ENCODE measurements around the gene HOXD10.

HOXD10 gene

DNA sequence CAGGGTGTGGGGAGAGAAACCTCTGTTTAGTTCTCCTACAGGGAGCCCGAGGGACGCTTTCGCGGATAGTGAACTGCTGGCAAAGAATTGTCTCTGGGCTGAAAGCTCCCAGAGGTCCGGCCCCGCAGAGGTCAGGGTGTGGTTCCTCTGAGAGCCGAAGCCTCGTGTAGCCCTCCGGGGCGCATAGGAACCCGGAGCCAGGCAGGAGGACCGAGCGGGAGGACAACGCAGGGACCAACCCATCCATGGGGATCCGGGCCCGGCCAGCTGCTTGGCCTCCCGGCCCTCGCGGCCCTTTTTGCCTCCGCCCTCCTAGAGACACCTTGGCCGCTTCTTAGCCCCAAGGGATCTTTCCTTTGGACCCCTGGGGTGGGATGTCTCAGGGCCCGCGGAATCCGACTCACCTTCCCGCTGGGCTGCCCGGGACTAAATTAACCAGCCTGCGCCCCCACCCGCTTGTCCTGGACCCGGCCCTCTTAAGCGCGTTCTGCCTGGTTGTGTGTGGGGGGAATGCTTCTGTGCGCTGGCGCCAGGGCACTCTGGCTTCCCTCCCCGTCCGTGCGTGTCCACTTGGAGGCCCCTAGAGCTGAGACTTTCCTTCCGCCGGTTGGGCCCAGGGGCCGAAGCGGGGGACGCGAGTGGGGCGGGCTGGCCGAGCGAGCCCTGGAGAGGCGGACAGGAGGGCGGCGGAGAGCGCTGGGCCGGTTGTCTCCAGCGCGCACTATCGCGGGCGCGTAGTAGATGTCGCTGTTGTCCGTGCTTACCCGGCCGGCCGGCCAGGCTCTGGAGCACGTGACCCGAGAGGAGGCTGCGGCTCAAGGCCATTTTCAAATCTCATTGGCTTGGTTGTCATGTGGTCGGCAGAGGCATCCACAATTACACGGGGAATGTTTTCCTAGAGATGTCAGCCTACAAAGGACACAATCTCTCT is at the start of gene HOXD10:
Gene HOXD10, plus strand, starts transcription at position 896 of the 931 bp plus-strand sequence. CDS start 56 bp downstream, outside the sequence.
- DNase-seq = no peak

DNA sequence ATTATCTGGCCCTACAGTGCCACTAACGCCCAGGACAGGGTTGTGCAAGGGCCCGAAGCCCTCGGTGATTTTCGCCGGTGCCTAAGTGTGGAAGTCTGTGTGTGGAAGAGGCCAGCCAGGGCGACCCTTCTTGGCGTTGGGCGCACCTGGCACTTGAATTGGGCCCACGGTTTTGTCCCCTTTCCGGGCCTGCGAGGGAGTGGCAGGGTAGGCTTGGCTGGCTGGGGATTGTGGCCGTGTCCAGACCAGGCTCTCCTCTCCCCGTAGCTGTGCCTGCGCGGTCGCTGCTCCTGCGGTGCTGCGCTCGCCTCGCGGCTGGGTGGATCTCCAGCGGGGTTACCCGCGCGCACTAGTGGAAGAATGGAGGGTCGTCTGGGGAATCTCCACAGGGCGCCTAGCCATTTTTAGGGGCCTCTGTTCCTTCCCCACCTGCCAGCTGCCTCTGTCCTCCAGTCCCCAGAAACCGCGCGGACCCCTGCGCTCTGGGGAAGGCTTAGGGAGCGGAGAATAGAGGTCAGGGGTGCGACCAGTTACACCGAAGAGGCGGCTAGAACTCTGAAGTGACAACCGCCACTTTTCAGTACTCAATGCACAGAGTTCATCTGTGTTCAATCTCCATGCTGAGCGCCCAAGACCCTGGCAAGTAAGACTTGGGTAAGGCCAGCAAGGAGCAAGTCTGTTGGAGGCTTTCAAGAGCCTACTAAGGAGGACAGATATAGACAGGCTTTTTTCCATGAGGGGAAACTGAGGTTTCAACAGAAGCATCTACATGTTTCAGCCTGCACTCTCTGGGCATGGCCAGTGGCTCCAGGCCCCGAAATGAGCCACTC is 48.8 kb upstream of the HOXD10 start:
- DNase-seq = no peak

DNA sequence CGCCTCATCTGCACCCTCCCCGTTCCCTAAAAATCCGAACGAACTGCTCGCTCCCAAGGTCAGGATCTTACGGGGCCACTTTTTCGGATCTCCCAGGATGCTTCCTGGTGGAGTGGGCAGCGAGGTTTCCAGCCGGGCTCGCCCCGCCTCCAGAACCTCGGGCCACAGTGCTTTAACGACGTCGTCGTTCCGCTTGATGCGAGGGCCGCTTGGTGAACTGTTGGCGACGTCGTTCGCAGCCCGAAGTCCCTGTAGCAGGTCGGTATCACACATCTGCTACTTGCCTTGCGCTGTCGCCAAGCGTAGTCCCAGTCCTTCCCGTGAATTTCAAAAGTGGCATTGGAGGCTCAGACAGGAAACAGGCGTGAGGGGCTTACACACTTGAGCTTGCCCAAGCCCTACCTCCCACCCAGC is 48.2 kb upstream of the HOXD10 start:
- DNase-seq = no peak

DNA sequence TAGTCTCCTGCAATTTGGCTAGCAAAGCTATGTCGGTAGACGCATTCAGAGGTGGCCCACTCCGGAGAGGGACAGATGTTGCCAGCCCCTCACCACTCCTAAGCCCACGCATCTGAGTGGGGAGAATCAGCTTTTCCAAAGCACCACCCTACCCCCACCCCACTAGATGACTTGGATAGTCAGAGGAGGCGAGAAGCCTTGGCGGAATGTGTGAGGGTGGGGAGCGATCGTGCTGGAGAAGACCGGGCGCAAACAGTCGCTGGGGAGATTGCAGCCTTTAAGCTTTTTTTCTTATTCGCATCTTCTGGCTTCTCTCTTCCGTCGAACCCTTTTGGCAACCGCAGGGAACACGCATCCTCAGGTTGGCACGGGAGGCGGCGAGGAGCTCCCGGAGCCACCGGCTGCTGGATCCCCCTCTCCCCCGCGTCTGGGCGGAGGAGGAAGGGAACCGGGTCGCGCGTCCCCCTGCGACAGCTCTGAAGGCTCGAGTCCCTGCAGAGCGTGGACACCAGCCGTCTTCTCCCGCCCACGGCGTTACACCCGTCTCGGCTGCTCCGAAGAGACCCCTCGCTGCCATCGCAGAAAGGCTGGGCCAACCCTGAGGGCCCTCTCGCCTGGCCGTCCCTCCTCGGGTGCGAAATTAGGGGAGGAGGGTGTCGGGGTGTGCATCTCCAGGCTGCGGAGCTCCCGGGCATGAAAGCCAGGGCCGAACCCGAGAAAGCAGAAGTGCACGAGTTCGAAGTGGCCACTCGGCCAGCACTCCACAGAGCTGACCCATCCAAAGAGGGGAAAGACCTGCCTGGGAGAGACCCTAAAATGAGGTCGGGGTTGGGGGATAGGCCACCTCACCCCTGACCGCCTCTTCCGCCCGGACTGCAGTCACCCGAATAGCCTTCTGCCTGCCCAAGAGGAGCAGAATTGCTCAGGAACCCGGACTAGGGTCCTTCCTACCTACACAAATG is 45.0 kb upstream of the HOXD10 start:
- no peak for DNase-seq

DNA sequence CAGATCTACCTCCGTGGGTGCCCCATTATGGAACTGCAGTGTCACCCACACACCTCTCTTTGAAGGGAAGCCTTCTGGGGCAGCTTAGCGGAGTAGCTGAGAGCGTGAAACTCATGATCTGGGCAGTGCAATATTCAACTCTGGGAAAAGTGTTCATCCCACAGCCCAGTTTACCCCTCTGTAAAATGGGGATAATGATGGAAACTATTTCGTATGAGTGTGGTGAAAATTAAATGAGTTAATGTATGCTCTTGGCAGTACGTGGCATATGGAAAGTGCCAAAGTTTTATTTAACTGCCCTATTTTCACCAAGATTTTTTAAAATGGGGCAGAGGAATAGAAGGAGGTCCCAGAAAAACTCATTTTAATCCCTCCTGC is 44.3 kb upstream of the HOXD10 start:
- no peak for DNase-seq

DNA sequence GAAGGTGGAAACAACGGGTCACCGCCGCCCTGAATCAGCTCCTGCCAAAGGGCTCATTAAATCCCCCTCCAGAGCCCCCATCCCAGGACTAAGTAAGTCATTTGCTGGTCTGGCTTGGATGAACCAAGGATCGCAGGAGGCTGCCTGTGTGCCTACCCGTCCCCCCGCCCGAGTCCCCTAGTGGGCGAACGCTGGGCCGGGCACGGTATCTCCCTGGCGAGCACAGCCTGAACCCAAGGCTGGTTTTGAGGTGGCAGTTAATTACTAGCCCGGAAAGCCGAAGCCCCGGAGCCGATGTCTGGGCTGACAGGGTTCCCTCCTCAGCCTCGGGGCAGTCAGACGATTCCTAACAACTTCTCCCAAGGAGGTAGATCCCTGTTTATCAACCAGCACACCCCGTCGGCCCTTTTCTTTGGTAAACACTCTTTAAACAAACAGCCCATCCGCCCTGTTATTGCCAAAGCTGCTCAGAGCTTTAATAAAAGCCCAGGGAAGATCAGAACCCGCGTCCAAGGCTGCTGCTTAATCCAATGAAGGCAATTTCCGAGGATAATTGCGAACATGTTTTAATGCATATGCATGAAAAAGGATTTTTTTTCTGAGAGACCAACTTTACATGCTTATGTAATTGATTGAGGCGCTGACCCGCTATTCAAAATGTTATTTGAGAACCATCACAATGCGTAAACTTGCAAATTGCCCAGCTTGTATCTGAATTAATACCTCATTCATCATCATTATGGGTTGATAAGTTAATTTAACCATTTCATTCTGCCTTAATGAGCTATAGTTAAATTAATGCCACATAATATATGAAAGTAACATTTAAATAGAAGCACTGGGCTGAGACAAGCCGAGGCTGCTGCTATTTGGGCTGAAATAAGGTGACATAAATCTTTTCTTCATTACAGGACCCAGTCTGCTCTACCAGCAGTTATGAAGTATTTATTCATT is 43.4 kb upstream of the HOXD10 start:
- no peak for DNase-seq

DNA sequence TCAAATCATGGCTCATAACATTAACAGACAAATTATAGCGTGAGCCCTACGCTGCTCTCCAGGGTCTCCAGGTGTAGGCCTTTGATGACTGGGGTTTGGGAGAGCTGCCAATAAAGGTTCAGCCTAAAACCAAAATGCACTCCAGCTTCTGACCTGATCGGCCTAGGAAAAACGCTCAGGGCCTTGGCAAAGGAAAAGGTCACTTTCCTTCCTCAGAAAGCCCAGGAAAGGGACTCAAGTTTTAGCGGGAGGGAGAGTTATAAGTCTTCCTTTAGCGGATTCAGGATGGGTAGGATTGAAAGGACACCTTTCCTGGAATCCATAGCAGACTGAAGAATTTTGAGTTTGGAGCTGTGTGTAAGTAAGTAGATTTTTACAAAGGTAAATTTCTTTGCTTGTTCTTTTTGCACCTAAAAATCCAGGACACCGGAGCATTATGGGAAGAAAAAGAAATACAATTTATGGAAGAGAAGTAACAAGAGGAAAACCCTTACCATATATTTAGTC is 41.6 kb upstream of the HOXD10 start:
- no peak for DNase-seq

DNA sequence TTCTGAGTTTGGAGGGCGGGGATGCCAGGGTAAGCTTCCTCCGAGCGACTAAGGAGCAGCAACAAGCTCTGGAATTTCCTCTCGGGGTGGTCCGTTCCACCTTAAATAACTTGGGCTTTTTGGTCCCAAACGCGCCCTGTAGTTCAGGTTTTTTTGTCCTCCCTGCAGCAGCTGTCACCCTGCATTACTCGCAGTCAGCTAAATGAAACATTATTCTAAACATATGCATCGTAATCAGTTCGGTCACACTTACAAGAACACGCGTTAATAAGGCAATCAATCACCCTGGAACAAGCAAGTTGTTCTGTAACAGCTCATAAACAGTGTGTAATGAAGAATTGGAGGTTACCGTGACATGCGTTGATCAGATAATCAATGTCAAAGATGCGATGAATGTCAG is 41.1 kb upstream of the HOXD10 start:
- DNase-seq = no peak

DNA sequence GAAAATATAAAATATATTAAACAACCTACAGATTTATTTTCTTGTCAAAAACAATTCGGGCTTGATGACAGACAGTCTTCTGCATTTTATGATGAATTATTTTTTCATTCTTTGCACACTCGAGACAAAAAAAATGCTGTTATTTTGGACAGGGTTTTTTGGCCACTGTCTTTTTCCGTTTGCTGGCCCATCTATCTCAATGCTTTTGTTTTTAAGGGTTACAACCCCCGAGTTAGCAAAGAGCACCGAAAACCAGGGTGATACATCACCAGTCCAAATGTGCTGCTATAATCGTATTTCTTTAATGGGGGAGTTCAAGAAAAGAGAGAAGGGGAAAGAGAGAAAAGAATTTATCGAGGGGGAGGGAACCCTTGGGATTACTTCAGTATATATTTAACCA is 40.5 kb upstream of the HOXD10 start:
- no peak for DNase-seq

DNA sequence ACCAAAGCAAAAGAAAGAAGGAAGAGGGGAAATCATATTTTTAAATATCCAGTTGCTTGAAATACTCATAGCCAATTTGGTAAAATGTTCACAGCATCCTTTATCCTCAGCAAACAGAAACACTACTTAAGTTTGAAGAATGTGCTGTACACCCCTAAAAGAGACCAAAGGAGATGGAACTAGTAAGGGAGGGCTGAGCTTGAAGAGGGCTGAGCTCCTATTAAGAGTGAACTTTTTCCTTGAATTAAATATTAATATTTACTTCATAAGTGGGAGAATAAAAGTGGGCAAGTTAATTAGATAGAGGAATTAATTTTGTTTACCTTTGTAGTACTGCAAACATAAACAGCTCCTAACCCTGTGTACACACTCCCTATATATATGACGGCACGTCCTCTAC is 39.8 kb upstream of the HOXD10 start:
- DNase-seq = no peak

DNA sequence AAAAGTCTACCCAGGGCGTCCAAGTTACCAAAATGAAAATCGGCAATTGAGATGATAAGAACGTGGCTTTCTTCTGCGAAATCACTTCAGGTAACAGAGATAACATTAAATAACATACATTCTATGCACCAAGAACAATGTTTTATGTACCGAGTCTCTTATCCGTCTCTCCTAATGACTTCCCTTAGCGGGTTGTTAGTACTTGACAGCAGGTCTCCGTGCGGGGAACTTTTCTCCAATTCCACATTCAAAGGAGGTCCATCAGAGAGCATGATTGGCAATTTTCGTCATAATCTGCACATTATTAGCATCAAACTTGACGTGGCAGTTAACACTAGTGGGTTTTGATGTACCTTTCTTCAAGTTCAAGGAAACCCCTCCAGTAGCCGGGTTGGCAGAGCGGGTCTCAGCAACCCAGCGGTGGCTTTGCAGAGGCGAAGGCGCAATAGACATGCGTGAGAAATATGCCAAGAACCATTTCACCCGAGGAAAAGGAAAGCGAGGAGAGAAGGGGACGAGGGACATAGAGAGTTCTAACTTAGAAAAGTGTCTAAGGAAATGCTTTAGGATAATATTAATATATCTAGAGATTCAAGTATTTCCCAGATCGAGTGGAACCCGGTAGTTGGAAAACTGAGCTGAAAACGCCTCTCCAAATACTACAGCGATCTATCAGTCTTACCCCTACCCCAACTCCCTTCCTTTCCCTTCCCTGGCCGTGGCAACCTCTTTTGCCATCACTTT is 37.9 kb upstream of the HOXD10 start:
- no peak for DNase-seq

DNA sequence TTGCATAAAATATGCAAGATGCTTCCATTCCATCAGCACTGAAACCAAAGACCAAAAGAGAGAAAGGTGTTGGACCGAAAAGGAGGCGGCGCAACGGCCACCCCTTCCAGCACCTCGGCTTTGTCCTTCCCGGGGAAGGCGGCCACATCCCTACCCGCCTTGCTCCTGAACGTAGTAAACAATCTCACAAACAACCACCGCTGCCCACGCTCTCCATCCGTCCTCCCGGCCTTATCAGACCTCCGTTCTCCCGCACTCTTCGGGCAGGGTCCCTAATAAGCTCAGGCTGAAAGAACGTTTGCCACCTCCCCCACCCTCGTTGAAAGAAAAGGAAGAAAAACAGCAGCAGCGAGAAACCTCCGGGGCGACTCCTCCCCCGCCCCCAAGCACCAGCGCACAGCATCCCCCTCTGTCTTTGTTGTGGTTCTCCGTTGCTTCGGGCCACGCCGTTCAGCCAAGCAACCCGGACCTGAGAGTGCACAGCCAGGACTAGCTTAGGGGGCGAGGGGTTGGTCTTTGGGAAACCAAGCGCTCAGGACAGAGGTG is 37.2 kb upstream of the HOXD10 start:
- no peak for DNase-seq

DNA sequence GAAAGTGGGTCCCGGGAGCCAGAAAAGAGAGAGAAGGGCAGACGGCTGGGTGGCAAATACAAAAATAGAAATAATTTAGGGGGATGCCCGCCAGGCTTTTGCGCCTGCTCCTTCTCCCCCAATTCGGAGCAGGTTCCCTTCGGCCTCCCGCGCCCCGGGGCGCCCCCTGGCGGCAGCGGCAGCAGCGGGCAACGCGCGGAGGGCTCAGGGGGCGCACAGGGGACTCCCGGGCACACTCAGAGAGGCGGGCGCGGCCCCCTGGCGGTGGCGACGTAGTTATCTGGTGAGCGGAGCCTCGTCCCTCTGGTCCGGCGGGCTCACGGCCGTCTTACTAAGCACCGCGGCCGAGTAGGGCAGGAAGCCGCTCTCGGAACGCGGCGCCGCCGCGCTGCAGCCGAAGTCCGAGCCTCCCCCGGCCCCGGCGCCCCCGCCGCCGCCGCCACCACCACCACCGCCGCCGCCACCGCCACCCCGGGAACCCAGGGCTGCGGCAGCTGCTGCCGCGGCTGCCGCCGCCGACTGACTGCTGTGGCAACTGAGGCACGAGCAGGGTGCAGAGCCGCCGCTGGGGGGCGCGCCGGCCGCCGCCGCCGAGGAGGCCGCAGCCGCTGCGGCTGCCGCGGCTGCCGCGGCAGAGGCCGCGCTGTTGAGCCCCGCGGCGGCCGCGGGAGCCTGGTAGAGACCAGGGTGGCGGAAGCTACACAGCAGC is 36.6 kb upstream of the HOXD10 start:
- no peak for DNase-seq

DNA sequence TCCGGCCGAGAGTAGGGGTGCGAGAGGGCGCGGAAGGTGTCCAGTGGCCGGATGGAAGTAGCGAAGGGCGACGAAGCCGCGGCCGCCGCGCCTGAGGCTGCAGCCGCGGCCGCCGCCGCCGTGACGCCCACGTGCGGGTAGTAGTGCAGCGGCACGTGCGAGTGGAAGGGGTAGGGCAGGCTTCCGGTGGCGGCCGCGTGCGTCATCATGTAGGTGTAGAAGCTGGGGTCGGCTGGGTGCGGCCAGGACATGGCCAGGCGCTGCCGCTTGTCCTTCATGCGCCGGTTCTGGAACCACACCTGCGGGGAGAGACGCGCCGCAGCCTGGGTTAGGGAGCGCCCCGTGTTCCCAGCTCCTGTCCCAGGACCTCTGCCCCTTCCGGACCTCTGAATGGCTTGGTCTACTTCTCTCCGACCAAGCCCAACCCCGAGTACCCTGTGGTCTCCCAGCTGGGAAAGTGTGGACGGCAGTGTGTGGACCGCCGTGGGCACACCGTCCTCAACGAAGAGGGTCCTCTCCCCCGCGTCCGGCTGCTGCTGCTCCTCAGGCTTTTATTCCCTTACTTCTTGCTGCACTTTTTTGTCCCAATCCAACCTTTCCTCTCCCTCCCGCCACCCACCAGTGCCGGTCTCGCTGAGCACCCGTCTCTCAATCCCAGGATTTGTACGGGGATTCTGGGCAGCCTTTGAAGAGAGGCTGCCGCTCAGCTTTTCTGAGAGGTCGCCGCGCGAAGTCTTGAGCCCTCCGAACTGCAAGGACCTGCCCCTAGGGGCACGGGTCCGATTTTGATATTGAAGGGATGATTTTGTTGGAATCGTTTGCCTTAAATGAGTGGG is 35.8 kb upstream of the HOXD10 start:
- no peak for DNase-seq

DNA sequence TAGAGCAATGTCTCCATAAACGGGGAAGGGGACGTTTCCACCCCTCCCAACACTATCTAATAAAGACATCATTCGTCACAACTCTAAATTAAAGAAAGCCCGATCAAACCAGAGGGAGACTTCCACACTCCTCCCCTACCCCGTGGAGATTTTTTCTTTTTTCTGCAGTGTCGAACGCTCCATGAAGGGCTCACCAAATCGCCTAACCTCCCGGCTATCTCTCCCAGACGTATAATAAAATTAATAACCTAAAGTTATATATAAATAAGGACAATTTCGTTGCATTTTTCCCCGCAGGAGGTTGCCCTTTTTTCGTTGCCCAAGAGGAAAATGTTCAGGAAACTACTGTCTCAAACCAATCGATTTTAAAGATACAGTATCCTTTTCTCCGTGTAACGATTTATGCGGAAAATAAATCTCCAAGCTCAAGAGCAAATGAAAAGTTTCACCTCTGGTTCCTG is 35.2 kb upstream of the HOXD10 start:
- DNase-seq = no peak

DNA sequence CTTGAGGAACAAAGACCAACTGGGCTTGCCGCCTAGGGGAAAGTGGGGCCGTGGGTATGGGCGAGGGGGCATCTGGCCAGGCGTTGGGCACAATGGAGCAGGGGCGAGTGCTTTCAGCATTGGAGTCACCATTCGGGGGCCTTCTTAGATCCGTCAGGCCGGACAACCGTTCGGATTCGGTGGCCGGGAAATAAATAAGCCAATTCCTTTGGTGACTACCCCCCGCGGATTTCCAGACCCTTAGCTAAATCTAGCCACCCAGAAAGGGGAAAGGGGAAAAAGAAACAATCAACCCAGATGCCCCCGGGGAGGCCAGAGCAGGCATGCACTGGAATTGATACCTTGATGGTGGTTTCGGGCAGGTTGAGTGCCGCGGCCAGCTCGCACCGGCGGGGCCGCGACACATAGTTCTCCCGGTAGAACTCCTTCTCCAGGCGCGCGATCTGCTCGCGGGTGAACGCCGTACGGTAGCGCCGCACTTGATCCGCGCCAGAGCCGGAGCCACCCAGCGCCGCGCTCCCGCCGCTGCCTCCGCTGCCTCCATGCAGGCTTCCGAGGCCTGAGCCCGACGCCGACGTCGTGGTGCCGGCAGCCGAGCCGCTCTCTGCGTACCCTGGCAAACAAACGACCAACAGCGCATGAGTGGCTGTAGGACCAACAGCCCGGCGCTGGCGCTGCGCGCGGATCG is 34.6 kb upstream of the HOXD10 start:
- DNase-seq = no peak

DNA sequence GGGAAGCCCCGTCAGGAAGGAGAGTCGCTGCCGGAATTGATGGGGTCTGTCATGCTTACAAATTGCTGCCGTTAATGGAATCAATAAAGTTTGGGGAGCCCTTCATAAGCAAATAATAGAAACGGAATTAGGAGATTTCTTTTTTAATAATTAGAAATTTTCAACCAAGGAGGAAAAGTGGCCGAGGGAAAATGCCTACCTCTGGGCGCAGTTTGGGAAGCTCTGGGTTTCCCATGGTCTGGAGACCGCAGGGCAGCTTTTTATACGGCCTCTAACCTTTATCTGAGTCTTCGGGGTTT is 34.1 kb upstream of the HOXD10 start:
- DNase-seq = no peak

All from activated CD4-positive, CD25-positive, alpha-beta regulatory T cell (primary cell).